SHP77 (cell line): ENCODE measurements around the gene CCP110.
"Not testable (repeated sequence)": the region's sequence is repeated elsewhere in the genome, so short reads cannot be mapped to it uniquely, and the experiment has no call there.

ENCODE experiments used
- DNase-seq, 2 experiments: peaks; one replicate each; lab custom pipeline; 2025; lab: John Stamatoyannopoulos, UW

CCP110 gene

GRCh38 chr16:19507867-19508266 lies 15.9 kb upstream of the CCP110 start:
- no peak for DNase-seq

GRCh38 chr16:19512297-19512696 lies 11.4 kb upstream of the CCP110 start:
- no peak for DNase-seq

- DNase-seq: no peak
Observed at GRCh38 chr16:19513377-19514053, 10.2 kb upstream of the CCP110 start.

DNA sequence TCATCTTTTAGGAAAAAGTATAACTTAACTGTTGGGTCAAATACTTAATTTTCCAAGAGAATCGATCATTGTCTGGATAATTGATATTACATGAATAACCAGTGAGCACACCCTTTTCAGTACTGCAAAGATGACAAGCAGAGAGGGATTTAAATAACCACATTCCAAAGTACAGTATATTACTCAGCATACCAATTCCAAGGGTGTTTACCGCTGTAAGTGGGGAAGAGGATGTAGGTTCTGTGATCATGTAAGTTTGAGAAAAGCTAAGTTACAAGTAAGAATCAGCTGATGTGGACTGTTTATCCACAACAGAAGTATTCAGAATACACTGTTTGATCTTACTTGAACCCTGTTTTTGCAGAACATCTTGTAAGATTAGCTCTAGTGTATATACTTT lies 8.0 kb upstream of the CCP110 start:
- DNase-seq: no peak

DNA sequence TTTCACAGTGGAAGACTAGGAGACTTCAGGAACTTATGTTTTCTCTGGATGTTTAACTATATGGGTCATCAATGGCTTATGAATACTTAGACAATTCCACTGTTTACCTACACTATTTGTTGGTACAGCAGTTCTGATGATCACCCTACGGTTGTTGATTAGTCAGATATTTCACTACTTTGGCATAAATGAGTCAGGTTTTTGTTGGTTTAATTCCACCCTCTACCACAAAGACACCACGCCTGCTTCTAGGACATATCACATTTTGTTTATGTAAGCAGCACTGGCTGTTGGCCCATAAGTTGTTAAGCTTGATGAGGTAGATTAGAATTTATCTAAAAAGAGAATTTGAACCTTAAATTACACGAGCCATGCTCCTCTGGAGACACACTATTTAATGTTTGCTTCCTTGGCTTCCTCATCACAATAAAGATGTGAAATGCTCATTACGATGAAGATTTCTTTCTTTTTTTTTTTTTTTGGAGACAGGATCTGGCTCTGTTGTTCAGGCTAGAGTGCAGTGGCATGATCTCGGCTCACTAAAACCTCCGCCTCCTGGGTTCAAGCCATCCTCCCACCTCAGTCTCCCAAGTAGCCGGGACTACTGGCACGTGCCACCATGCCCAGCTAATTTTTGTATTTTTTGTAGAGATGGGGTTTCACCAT lies 6.2 kb upstream of the CCP110 start:
- DNase-seq: no peak

DNA sequence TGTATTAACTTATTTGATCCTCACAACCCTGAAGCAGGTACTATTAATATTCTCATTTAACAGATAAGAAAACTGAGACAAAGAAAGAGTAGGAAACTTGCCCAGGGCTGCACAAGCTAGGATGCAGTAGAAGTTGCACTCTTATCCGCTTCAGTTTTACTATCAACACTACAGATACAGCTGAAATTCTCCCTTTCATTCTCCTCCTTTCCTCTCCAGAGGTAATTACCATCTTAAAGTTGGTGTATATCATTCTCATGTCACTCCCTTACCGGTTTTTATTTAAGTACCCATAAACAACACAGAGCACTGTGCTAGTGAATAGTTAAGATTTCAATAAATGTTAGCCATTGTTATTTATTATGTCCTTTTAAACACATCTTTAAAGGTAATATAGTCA lies 5.4 kb upstream of the CCP110 start:
- DNase-seq: no peak

- DNase-seq: no peak
Observed at GRCh38 chr16:19520861-19521331, 2.8 kb upstream of the CCP110 start.

GRCh38 chr16:19521471-19522396 lies 2.0 kb upstream of the CCP110 start, which contains the start of gene GDE1:
Gene GDE1, minus strand, starts transcription at chr16:19522098. Its CDS starts 134 bp downstream, at chr16:19521964.
- peak; percentile 74 to 80 for DNase-seq

- no peak for DNase-seq
Observed at GRCh38 chr16:19522397-19522732, 1.4 kb upstream of the CCP110 start.

- DNase-seq: no peak
Observed at GRCh38 chr16:19522760-19523159, 982 bp upstream of the CCP110 start.

DNA sequence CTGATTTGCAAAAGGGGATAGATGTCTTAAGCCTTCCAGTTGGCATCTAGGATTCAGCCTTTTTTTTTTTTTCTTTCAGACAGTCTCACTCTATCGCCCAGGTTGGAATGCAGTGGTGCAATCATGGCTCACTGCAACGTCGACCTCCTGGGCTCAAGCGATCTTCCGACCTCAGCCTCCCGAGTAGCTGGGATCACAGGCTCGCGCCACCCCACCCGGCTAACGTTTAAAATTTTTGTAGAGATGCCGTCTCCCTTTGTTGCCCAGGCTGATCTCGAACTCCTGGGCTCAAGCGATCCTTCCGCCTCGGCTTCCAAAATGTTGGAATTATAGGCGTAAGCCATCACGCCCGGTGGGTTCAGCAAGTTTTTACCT lies 571 bp upstream of the CCP110 start:
- no peak for DNase-seq

DNA sequence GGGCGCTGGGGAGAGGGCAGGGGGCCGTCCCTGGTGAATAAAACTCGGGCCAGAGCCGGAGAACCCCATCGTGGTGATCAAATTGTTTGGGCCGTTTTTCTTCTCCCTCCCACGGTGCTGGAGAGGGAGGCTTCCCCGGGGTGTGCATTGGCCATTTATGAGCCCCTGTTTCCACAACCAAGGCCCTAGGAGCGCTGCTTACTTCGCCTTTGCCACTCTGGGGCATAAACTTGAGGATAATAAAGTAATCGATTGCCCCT lies 544 bp downstream of the CCP110 start:
- no peak for DNase-seq

DNA sequence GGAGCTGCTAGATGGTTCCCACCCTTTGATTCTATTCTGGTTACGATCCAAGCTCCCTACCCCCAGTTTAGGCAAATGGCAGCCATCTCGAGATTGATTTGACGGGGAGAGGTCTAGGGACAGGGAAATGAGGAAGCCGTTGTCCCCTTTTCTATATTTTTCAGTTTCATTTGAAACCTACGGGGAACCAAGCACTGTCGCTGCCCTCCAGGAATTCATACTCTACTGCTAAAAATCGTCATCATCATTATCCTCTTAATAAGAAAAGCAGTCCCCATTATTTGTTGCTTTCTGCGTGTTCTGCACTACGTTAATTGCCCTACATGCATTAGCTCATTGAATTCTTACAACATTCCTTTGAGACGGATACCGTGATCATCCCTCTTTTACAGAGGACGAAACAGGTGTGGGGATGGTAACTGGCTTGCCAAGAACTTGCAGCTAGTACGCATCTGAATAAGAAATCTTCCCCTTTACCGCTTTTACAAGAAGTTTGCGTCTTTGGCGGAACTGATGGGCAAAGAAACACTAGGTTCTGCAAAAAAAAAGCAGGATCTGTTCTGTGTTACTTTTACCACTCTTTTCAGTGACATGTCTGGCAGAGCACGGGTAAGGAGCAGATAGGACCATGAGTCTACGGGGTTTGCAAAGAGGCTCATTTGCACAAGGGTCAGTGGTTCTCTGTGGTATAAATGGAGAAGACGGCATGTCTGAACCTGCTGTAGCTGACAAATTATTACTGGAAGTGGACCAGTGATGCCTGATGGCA lies 1.1 kb downstream of the CCP110 start:
- DNase-seq: peak; percentile 0 to 17

- no peak for DNase-seq
Observed at GRCh38 chr16:19525385-19525723, 1.6 kb downstream of the CCP110 start.

DNA sequence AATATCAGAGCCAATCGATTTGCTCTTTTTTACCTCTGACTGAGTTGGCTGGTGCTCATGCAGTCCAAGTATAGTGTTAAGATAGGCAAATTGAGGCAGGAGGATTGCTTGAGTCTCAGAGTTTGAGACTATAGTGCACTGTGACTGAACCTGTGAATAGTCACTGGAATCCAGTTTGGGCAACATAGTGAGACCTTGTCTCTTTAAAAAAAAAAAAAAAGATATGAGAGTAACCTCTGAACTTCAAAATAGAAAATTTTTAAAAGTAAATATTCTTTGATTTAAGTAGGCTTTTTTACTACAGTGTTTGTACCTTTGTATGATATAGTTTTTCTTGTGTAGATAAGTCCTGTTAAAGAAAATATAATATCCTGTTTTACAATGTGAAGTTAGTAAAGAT lies 3.4 kb downstream of the CCP110 start:
- no peak for DNase-seq

DNA sequence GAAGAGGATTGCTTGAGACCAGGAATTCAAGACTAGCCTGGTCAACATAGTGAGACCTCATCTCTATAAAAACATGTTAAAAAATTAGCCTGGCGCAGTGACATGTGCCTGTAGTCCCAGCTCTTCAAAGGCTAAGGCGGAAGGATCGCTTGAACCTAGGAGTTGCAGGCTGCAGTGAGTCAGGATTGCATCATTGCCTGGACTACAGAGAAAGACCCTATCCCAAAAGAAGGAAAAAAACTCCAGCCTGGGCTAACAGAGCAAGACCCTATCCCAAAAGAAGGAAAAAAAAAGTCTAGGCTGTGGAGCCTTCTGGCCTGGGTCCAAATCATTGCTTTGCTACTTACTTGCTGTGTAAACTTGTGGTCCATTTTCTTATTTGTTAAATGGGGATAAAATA lies 4.9 kb downstream of the CCP110 start:
- DNase-seq: no peak

- DNase-seq: no peak
Observed at GRCh38 chr16:19532601-19533000, 8.9 kb downstream of the CCP110 start.

GRCh38 chr16:19540241-19540970 lies 16.7 kb downstream of the CCP110 start:
- no peak for DNase-seq

DNA sequence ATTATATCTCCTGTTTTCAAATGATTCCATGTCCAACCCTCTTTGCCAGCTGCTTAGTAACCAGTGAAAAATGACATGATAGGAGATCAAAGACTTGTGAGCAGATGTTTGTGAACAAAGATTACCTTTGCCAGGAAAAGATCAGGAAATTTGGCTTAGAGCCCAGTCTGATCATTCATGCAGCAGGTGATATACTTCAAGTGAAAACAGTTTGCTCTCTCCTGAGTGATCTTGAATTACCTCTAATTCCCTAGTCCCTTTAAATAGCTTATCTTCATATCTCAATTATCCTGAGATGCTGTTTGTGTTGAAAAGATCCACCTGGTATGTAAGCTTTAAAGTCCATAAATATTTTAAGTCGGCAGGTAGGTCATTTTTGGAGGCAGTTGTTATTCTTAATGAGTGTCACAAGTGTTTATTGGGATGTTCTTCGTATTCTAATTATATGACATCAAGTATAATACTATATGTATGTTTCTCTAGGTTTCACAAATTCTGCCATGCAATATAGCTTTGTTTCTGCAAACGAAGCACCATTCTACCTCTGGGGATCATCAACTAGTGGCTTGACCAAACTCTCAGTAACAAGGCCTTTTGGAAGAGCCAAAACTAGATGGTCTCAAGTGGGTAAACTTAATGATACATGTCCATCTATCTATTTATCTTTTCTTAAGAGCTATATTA lies 18.5 kb downstream of the CCP110 start:
- peak; percentile 62 to 66 for DNase-seq

- not testable (repeated sequence) for DNase-seq
Observed at GRCh38 chr16:19543278-19543996, 19.7 kb downstream of the CCP110 start.
